Esophagus squamous epithelium (tissue), 4 donors: Measurements from ENCODE around the gene EPHA2.

ENCODE experiments used
- CTCF ChIP-seq, 6 experiments: fragments of 450-650 bp in 4 of 6; fragments of 200-600 bp in 2 of 6; sonication (generic) in 2 of 6; IDR thresholded peaks; one replicate each; pipeline ENCODE4 v1.5.1; 2016 to 2019; ENCODE audit warnings: antibody characterized with exemption in 6 of 6, mild to moderate bottlenecking in 4 of 6, moderate library complexity in 4 of 6
- POLR2A ChIP-seq, 4 donors: fragments of 450-650 bp; IDR thresholded peaks; one replicate each; pipeline ENCODE4 v1.6.1; 2017; ENCODE audit warnings: antibody characterized with exemption in 4 of 4, mild to moderate bottlenecking in 4 of 4, moderate library complexity in 3 of 4

- no peak for TF ChIP-seq CTCF (IDR thresholded peaks at IDR 0.05)
- TF ChIP-seq POLR2A (IDR thresholded peaks at IDR 0.05) = no peak
Observed at GRCh38 chr1:16151196-16151994, 4.5 kb downstream of the EPHA2 start.
